Pancreas (tissue), 10 donors: ENCODE measurements around the gene FADS2. TPM values are rescaled to one million over a fixed set of nuclear protein-coding genes. Genes with fewer than 3 reads are reported as not detected.
A peak's percentile ranks its signal among the peaks of the same experiment; 100 is the strongest.

Source experiments
- ATAC-seq, 4 donors: fragments of 200-7000 bp; cut with Tn5 transposase; one replicate each; pipeline versions ENCODE4 v1.8.0 to v1.9.1; 2020; ENCODE audit warnings: mild to moderate bottlenecking in 4 of 4, moderate library complexity in 4 of 4
- DNase-seq, 6 donors: peaks; one replicate each; pipeline ENCODE4 v3.0.0-alpha.2; 2020
- FAIRE-seq: peaks from 2 replicates; lab custom pipeline; 2012; peaks lifted over from hg19 to GRCh38; lab: Jason Lieb, UNC
- H3K27ac ChIP-seq, 4 donors: fragments of 200-600 bp; sonication (generic); 1 replicate in 3 of 4; 2 replicates in 1 of 4; pipeline versions ENCODE4 v1.5.0 to v1.8.0; 2020
- H3K27me3 ChIP-seq, 4 donors: fragments of 200-600 bp; one replicate each; pipeline ENCODE4 v1.8.0; 2021
- H3K36me3 ChIP-seq, 3 donors: fragments of 200-600 bp; sonication (generic) in 1 of 3; one replicate each; pipeline versions ENCODE4 v1.5.0 to v1.8.0; 2020 to 2021
- H3K4me1 ChIP-seq, 3 donors: fragments of 200-600 bp; one replicate each; pipeline ENCODE4 v1.8.0; 2021
- H3K4me3 ChIP-seq, 4 donors: fragments of 200-600 bp; sonication (generic) in 2 of 4; one replicate each; pipeline versions ENCODE4 v1.5.0 to v1.8.0; 2020 to 2021
- H3K9me3 ChIP-seq, 4 donors: fragments of 200-600 bp; one replicate each; pipeline ENCODE4 v1.8.0; 2021
- CTCF ChIP-seq, 4 donors: fragments of 200-600 bp; sonication (generic) in 3 of 4; IDR thresholded peaks; one replicate each; pipeline versions ENCODE4 v1.5.0 to v1.8.0; 2021; ENCODE audit warnings: antibody characterized with exemption in 4 of 4
- WGBS, 2 donors: extraction: QIAGEN DNeasy Blood & Tissue Kit; methylation state at CpG; one replicate each; pipeline ENCODE4 v1.1.7; 2013; 5-methylcytosine and 5-hydroxymethylcytosine counted together
- intact Hi-C, 3 donors: fragments of 100-400 bp; cut with DNase I; formaldehyde crosslinking; loops; one replicate each; pipeline versions ENCODE4 v1.11.1 to v1.14.2; 2022
- polyA plus RNA-seq, 2 donors: library from polyadenylated mRNA; stranded (reverse); fragments of 200-250 nt; gene quantifications; one replicate each; pipeline ENCODE4 v1.2.3, GENCODE V29; 2013
- total RNA-seq, 6 donors: library from RNA; stranded (reverse); fragmentation: NEBNext Ultra II Directional in 4 of 6; extraction: Animal tissue kit (Norgen Biotek cat#: 25700) in 4 of 6; gene quantifications; one replicate each; pipeline versions ENCODE4 v1.2.1 to v1.2.4, GENCODE V29; 2021 to 2023
- donor health status: healthy with polysubstance abuse.
- donor health status: DM: no; HTN: no; CAD: no; lungs with moderate emphysema.
- donor health status: DM: no; HTN: no; CAD: no.
- donor health status: control.
- donor health status: control.
- donor health status: Bipolar disorder and iron deficiency.
- donor health status: DM: yes; HTN: yes; CAD: no.
- donor health status: DM: no; HTN: no; CAD: no.
- donor health status: DM: no; HTN: no; CAD: no.
- donor health status: DM: yes; HTN: yes; CAD: no.

FADS2 gene
- total and polyA plus RNA-seq, 8 donors = 1.7 to 21.3 (median 7.3) TPM

GRCh38 chr11:61847914-61848581 lies 19.9 kb downstream of the FADS2 start:
- no peaks in the 10 kb centered on the region for H3K4me1 ChIP-seq
- ATAC-seq = no peak
- H3K9me3 ChIP-seq = no peaks in the 10 kb centered on the region
- 90 to 94% methylated on average over 18 of the region's 18 CpGs for WGBS, 2 donors
- intact Hi-C loops = no loop called here
- no peak for FAIRE-seq
- peak in 1 of 6 donors; percentile 29 for DNase-seq
- no peak overlapping the region for H3K27ac ChIP-seq
- H3K27me3 ChIP-seq = no peaks in the 10 kb centered on the region
- no peak for TF ChIP-seq CTCF (IDR thresholded peaks at IDR 0.05)
- no peaks in the 10 kb centered on the region for H3K36me3 ChIP-seq
- no peak overlapping the region for H3K4me3 ChIP-seq

- Histone ChIP-seq H3K9me3 (no peaks in the 10 kb centered on the region), H3K36me3 (no peaks in the 10 kb centered on the region), H3K4me1 (no peaks in the 10 kb centered on the region), H3K27ac (no peak overlapping the region), H3K4me3 (no peak overlapping the region), H3K27me3 (no peaks in the 10 kb centered on the region)
- intact Hi-C loops = no loop called here
- no peak for TF ChIP-seq CTCF (IDR thresholded peaks at IDR 0.05)
- no peak for FAIRE-seq
- no peak for DNase-seq
- 85 to 89% methylated on average over 9 of the region's 9 CpGs for WGBS, 2 donors
- no peak for ATAC-seq
Observed at GRCh38 chr11:61848631-61849030, 20.5 kb downstream of the FADS2 start.

GRCh38 chr11:61850687-61851086 lies 22.6 kb downstream of the FADS2 start:
- DNase-seq (no peak), ATAC-seq (no peak), FAIRE-seq (no peak)
- intact Hi-C loops = no loop called here
- no peak for TF ChIP-seq CTCF (IDR thresholded peaks at IDR 0.05)
- H3K4me3 ChIP-seq = no peak overlapping the region
- H3K36me3 ChIP-seq = no peaks in the 10 kb centered on the region
- H3K27me3 ChIP-seq = no peaks in the 10 kb centered on the region
- no peak overlapping the region for H3K27ac ChIP-seq
- no peaks in the 10 kb centered on the region for H3K9me3 ChIP-seq
- 86% methylated on average over 7 of the region's 7 CpGs for WGBS, 2 donors
- no peaks in the 10 kb centered on the region for H3K4me1 ChIP-seq

GRCh38 chr11:61851113-61851899 lies 23.2 kb downstream of the FADS2 start:
- peak in 2 of 4 donors; percentile 25 to 29 for ATAC-seq
- no peak for FAIRE-seq
- Histone ChIP-seq H3K4me3 (no peak overlapping the region), H3K4me1 (no peaks in the 10 kb centered on the region), H3K27ac (no peak overlapping the region), H3K36me3 (no peaks in the 10 kb centered on the region), H3K27me3 (no peaks in the 10 kb centered on the region), H3K9me3 (no peaks in the 10 kb centered on the region)
- intact Hi-C loops = no loop called here
- peak in 1 of 6 donors; percentile 53 for DNase-seq
- TF ChIP-seq CTCF (IDR thresholded peaks at IDR 0.05) = no peak
- 87% methylated on average over 24 of the region's 24 CpGs for WGBS, 2 donors

- no peak for FAIRE-seq
- Histone ChIP-seq H3K4me1 (no peaks in the 10 kb centered on the region), H3K36me3 (no peaks in the 10 kb centered on the region), H3K4me3 (no peak overlapping the region), H3K27me3 (no peaks in the 10 kb centered on the region), H3K27ac (no peak overlapping the region), H3K9me3 (no peaks in the 10 kb centered on the region)
- intact Hi-C loops = no loop called here
- TF ChIP-seq CTCF (IDR thresholded peaks at IDR 0.05) = no peak
- no peak for ATAC-seq
- 85 to 87% methylated on average over 6 of the region's 6 CpGs for WGBS, 2 donors
- no peak for DNase-seq
Observed at GRCh38 chr11:61851900-61852295, 23.8 kb downstream of the FADS2 start.
